HepG2 (cell line): ENCODE data around the gene TMC4. TPM values are rescaled to one million over a fixed set of nuclear protein-coding genes. Genes with fewer than 3 reads are reported as not detected.
A peak's percentile ranks its signal among the peaks of the same experiment; 100 is the strongest.

Source experiments
- BHLHE40 ChIP-seq: IDR thresholded peaks from 2 replicates; pipeline ENCODE4 v1.6.1; 2011; ENCODE audit warnings: low read length, improper control_type of control experiment
- CAMTA2 ChIP-seq: sonication (generic); formaldehyde crosslinking; IDR thresholded peaks from 2 replicates; pipeline ENCODE4 v1.4.0; 2020; ENCODE audit warnings: mild to moderate bottlenecking, missing genetic modification reagents, borderline replicate concordance
- ELK4 ChIP-seq: sonication (generic); formaldehyde crosslinking; IDR thresholded peaks from 2 replicates; pipeline ENCODE4 v1.9.0; 2021; ENCODE audit warnings: missing genetic modification reagents, borderline replicate concordance
- GABPA ChIP-seq, 2 experiments: IDR thresholded peaks; 2 replicates each; pipeline ENCODE4 v1.6.1; 2011 to 2016; ENCODE audit warnings: low read depth in 2 of 2, low read length in 1 of 2, missing biosample characterization in 1 of 2, missing genetic modification characterization in 1 of 2
- HMGA1 ChIP-seq: sonication (generic); formaldehyde crosslinking; conservative IDR thresholded peaks from 2 replicates; pipeline ENCODE4 v1.4.0; 2020; ENCODE audit warnings: missing genetic modification reagents
- HMGXB4 ChIP-seq, 2 experiments: sonication (generic) in 1 of 2; formaldehyde crosslinking in 1 of 2; IDR thresholded peaks; 2 replicates each; pipeline versions ENCODE4 v1.4.0 to v1.6.1; 2018 to 2020; ENCODE audit warnings: missing genetic modification reagents in 2 of 2, borderline replicate concordance in 1 of 2, low read depth in 1 of 2, mild to moderate bottlenecking in 1 of 2, missing biosample characterization in 1 of 2
- JUN ChIP-seq: sonication (generic); formaldehyde crosslinking; IDR thresholded peaks from 2 replicates; pipeline ENCODE4 v1.4.0; 2020; ENCODE audit warnings: mild to moderate bottlenecking, missing genetic modification reagents
- MATR3 ChIP-seq: sonication (generic); formaldehyde crosslinking; IDR thresholded peaks from 2 replicates; pipeline ENCODE4 v1.4.0; 2020; ENCODE audit warnings: missing genetic modification reagents
- MED1 ChIP-seq: sonication (generic); formaldehyde crosslinking; IDR thresholded peaks from 2 replicates; pipeline ENCODE4 v1.4.0; 2020; ENCODE audit warnings: missing genetic modification reagents
- MXD3 ChIP-seq: IDR thresholded peaks from 2 replicates; pipeline ENCODE4 v1.6.1; 2016; ENCODE audit warnings: mild to moderate bottlenecking, missing biosample characterization, missing genetic modification reagents
- NFYB ChIP-seq: sonication (generic); formaldehyde crosslinking; IDR thresholded peaks from 2 replicates; pipeline ENCODE4 v1.4.0; 2020; ENCODE audit warnings: missing genetic modification reagents
- POGZ ChIP-seq: sonication (generic); formaldehyde crosslinking; IDR thresholded peaks from 2 replicates; pipeline ENCODE4 v1.4.0; 2020; ENCODE audit warnings: mild to moderate bottlenecking, missing genetic modification reagents
- PTBP1 ChIP-seq: fragments of 200-400 bp; formaldehyde crosslinking; IDR thresholded peaks from 2 replicates; pipeline ENCODE4 v1.6.1; 2018; ENCODE audit warnings: low read length, low read depth; ENCODE audit not compliant: poor library complexity, severe bottlenecking
- RARA ChIP-seq: IDR thresholded peaks from 2 replicates; pipeline ENCODE4 v1.6.1; 2016; ENCODE audit warnings: missing genetic modification reagents, missing compliant biosample characterization
- SIN3A ChIP-seq: IDR thresholded peaks from 2 replicates; pipeline ENCODE4 v1.6.1; 2011; ENCODE audit warnings: low read depth, mild to moderate bottlenecking, control low read depth, low read length, borderline replicate concordance
- TBX2 ChIP-seq: sonication (generic); formaldehyde crosslinking; IDR thresholded peaks from 2 replicates; pipeline ENCODE4 v1.5.0; 2020; ENCODE audit warnings: missing genetic modification reagents, mild to moderate bottlenecking, borderline replicate concordance
- ZFP82 ChIP-seq: sonication (generic); formaldehyde crosslinking; IDR thresholded peaks from 2 replicates; pipeline ENCODE4 v1.5.1; 2020; ENCODE audit warnings: mild to moderate bottlenecking, missing genetic modification reagents, borderline replicate concordance
- ZNF280D ChIP-seq: sonication (generic); formaldehyde crosslinking; IDR thresholded peaks from 2 replicates; pipeline ENCODE4 v1.5.1; 2020; ENCODE audit warnings: mild to moderate bottlenecking, missing genetic modification reagents
- ZNF343 ChIP-seq: sonication (generic); formaldehyde crosslinking; IDR thresholded peaks from 2 replicates; pipeline ENCODE4 v1.4.0; 2020; ENCODE audit warnings: mild to moderate bottlenecking, missing genetic modification reagents
- ZNF431 ChIP-seq: sonication (generic); formaldehyde crosslinking; IDR thresholded peaks from 2 replicates; pipeline ENCODE4 v1.9.0; 2022; ENCODE audit warnings: missing genetic modification reagents, low read depth, mild to moderate bottlenecking, borderline replicate concordance
- ZNF562 ChIP-seq: sonication (generic); formaldehyde crosslinking; IDR thresholded peaks from 2 replicates; pipeline ENCODE4 v1.8.0; 2022; ENCODE audit warnings: missing genetic modification reagents, borderline replicate concordance
- ZNF772 ChIP-seq: sonication (generic); formaldehyde crosslinking; IDR thresholded peaks from 2 replicates; pipeline ENCODE4 v1.5.0; 2020; ENCODE audit warnings: mild to moderate bottlenecking, missing genetic modification reagents
- ZNF841 ChIP-seq: sonication (generic); formaldehyde crosslinking; IDR thresholded peaks from 2 replicates; pipeline ENCODE4 v1.8.1; 2023; ENCODE audit warnings: missing genetic modification reagents, borderline replicate concordance
- polyA plus RNA-seq, 8 experiments: library from polyadenylated mRNA; depleted of rRNA in 3 of 8; stranded (reverse) in 7 of 8; unstranded in 1 of 8; fragments of >200 nt; fragmentation: Illumina TruSeq in 4 of 8; extraction: Trizol in 4 of 8; gene quantifications; 2 replicates each; pipeline versions ENCODE4 v1.2.1 to v1.2.3, GENCODE V29; 2011 to 2016; ENCODE audit warnings: low read depth in 4 of 8, missing spikeins in 1 of 8, mixed read lengths in 1 of 8; ENCODE audit not compliant: insufficient read depth in 1 of 8
- total RNA-seq, 5 experiments: library from RNA; depleted of rRNA; stranded (reverse); fragments of >200 nt; fragmentation: Illumina TruSeq; extraction: Trizol; gene quantifications; 2 replicates each; pipeline ENCODE4 v1.2.3, GENCODE V29; 2016; ENCODE audit warnings: low read depth in 1 of 5

The TMC4 gene
- total and polyA plus RNA-seq, 2 of the 13 experiments (the other 11 are each of a cell fraction or from before 2014, with no cell fraction given), result 0.13 to 0.24 TPM

GRCh38 chr19:54189735-54190502 is 17.0 kb upstream of the TMC4 start (continued):
- no peak for TF ChIP-seq HMGXB4 (CRISPR knock-in tag; IDR thresholded peaks at IDR 0.05; ENCODE audit: borderline replicate concordance in 1 of 2, low read depth in 1 of 2)
- no peak for TF ChIP-seq CAMTA2
- TF ChIP-seq TBX2, result no peak; the same call in 1 of the 2 replicates
- TF ChIP-seq JUN (CRISPR knock-in tag), result peak; percentile 59
- peak; percentile 75; the same call in 1 of the 2 replicates for TF ChIP-seq SIN3A
- TF ChIP-seq PTBP1, result no peak
- no peak for TF ChIP-seq RARA (CRISPR knock-in tag)
- TF ChIP-seq MXD3 (CRISPR knock-in tag), result peak; percentile 35; the same call in 1 of the 2 replicates
- no peak for TF ChIP-seq HMGA1 (CRISPR knock-in tag)
- peak; percentile 50 for TF ChIP-seq NFYB
- TF ChIP-seq ELK4 (CRISPR knock-in tag), result no peak
- TF ChIP-seq ZNF772 (CRISPR knock-in tag), result peak; percentile 62
- no peak; the same call in 1 of the 2 replicates for TF ChIP-seq POGZ
- no peak; the same call in 1 of the 2 replicates for TF ChIP-seq GABPA (IDR thresholded peaks at IDR 0.05; ENCODE audit: low read depth, low read length)
- peak; percentile 67; the same call in 1 of the 2 replicates for TF ChIP-seq GABPA (CRISPR knock-in tag; IDR thresholded peaks at IDR 0.05; ENCODE audit: low read depth)
- TF ChIP-seq MATR3 (CRISPR knock-in tag), result no peak
- TF ChIP-seq ZNF562 (CRISPR knock-in tag), result no peak
- TF ChIP-seq ZNF280D, result no peak
- TF ChIP-seq BHLHE40, result no peak
- TF ChIP-seq MED1 (CRISPR knock-in tag), result peak; percentile 37; the same call in 1 of the 2 replicates
- no peak for TF ChIP-seq ZNF841
- TF ChIP-seq ZFP82, result 0 out of 2 replicates have a peak, but pooled peaks have one; percentile 23
- no peak for TF ChIP-seq ZNF343 (CRISPR knock-in tag)
- no peak for TF ChIP-seq ZNF431
